ENCODE measurements around the gene ADAMTS9.

DNA sequence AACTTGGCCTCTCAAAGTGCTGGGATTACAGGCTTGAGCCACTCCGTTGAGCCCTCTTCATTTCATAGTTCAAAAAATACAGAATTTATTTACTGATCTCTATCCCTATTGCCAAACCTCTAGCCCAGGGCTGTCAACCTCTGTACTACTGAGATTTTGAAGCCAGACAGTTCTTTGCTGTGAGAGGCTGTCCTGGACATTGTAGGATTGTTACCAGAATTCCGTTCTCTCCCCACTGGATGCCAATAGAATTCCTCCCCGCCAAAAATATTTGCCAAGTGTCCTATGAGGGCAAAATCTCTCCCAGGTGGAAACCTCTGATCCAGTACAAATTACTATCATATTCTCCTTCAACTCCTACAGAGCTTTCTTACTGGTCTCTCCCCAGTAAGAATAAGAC is 29.6 kb upstream of the ADAMTS9 start:
- TF ChIP-seq CTCF (IDR thresholded peaks at IDR 0.05) (no peak), POLR2AphosphoS5 (IDR thresholded peaks at IDR 0.05) (no peak), POLR2A (IDR thresholded peaks at IDR 0.05) (no peak), EP300 (IDR thresholded peaks at IDR 0.05; ENCODE audit: low read depth) (no peak)
